Lung (tissue), 12 donors: Measurements from ENCODE around the gene DDX39B. TPM values are rescaled to one million over a fixed set of nuclear protein-coding genes. Genes with fewer than 3 reads are reported as not detected.
"Not testable (repeated sequence)": the region's sequence is repeated elsewhere in the genome, so short reads cannot be mapped to it uniquely, and the experiment has no call there.

Experiments used
- ATAC-seq: fragments of 200-7000 bp; cut with Tn5 transposase; one replicate; pipeline ENCODE4 v1.9.1; 2020; ENCODE audit warnings: moderate number of reproducible peaks; ENCODE audit not compliant: insufficient read depth, low FRiP score
- DNase-seq, 3 donors: peaks; one replicate each; pipeline ENCODE4 v3.0.0-alpha.2; 2013 to 2017
- H3K27ac ChIP-seq, 2 donors: one replicate each; pipeline ENCODE4 v1.5.1; 2013; ENCODE audit warnings: mild to moderate bottlenecking in 2 of 2, moderate library complexity in 2 of 2, control low read depth in 1 of 2, inconsistent platforms in 1 of 2, low read depth in 1 of 2, low read length in 1 of 2
- H3K27me3 ChIP-seq, 3 donors: one replicate each; pipeline ENCODE4 v1.5.1; 2013; ENCODE audit warnings: low read length in 2 of 3; ENCODE audit not compliant: control insufficient read depth in 3 of 3, insufficient read depth in 3 of 3
- H3K36me3 ChIP-seq, 4 donors: one replicate each; pipeline ENCODE4 v1.5.1; 2013; ENCODE audit warnings: low read length in 4 of 4, mild to moderate bottlenecking in 1 of 4, moderate library complexity in 1 of 4; ENCODE audit not compliant: control insufficient read depth in 4 of 4, insufficient read depth in 4 of 4
- H3K4me1 ChIP-seq, 5 donors: one replicate each; pipeline ENCODE4 v1.5.1; 2013; ENCODE audit warnings: low read length in 5 of 5, mild to moderate bottlenecking in 2 of 5, moderate library complexity in 1 of 5; ENCODE audit not compliant: control insufficient read depth in 5 of 5, insufficient read depth in 5 of 5
- H3K4me3 ChIP-seq: one replicate; pipeline ENCODE4 v1.5.1; 2013; ENCODE audit warnings: mild to moderate bottlenecking, control low read depth, moderate library complexity
- H3K9ac ChIP-seq, 2 donors: one replicate each; pipeline ENCODE4 v1.5.1; 2013; ENCODE audit warnings: low read length in 2 of 2, control low read depth in 1 of 2; ENCODE audit not compliant: insufficient read depth in 1 of 2
- H3K9me3 ChIP-seq, 4 donors: one replicate each; pipeline ENCODE4 v1.5.1; 2013; ENCODE audit warnings: low read length in 3 of 4, mild to moderate bottlenecking in 1 of 4, moderate library complexity in 1 of 4; ENCODE audit not compliant: control insufficient read depth in 4 of 4, insufficient read depth in 3 of 4
- WGBS, 2 donors: extraction: QIAGEN DNeasy Blood & Tissue Kit; methylation state at CpG; one replicate each; pipeline ENCODE4 v1.1.7; 2013; 5-methylcytosine and 5-hydroxymethylcytosine counted together
- polyA plus RNA-seq, 2 donors: library from polyadenylated mRNA; stranded (reverse); fragments of 200-250 nt; gene quantifications; one replicate each; pipeline ENCODE4 v1.2.1, GENCODE V29; 2013
- total RNA-seq, 2 donors: library from RNA; depleted of rRNA in 1 of 2; stranded (reverse); fragments of >200 nt in 1 of 2; gene quantifications; one replicate each; pipeline ENCODE4 v1.2.1, GENCODE V29; 2014 to 2021
- TF ChIP-seq, protein P1 (sequence below): IDR thresholded peaks from 2 replicates; pipeline ENCODE4 v1.5.1; 2012; ENCODE audit warnings: mild to moderate bottlenecking; ENCODE audit errors: control extremely low read depth, extremely low read depth
- donor health status: control.
- donor health status: control.
- donor health status: Bipolar disorder and iron deficiency.
- donor health status: healthy.
- donor health status: DM: yes; HTN: yes; CAD: no.

DDX39B gene
- total and polyA plus RNA-seq, 4 donors: 316 to 418 (median 336) TPM

GRCh38 chr6:31502586-31502985 is 39.2 kb downstream of the DDX39B start:
- Histone ChIP-seq H3K9me3 (no peaks in the 10 kb centered on the region), H3K4me1 (peaks cover 0 to 7% (median 2%) of the 10 kb centered on the region in 5 donors), H3K27me3 (peaks cover 0 to 60% (median 14%) of the 10 kb centered on the region in 3 donors), H3K36me3 (peaks cover 0 to 14% (median 0%) of the 10 kb centered on the region in 4 donors), H3K4me3 (no peak overlapping the region), H3K27ac (no peak overlapping the region), H3K9ac (no peak overlapping the region)
- ATAC-seq (no peak), DNase-seq (no peak)
- TF ChIP-seq, protein P1, sequence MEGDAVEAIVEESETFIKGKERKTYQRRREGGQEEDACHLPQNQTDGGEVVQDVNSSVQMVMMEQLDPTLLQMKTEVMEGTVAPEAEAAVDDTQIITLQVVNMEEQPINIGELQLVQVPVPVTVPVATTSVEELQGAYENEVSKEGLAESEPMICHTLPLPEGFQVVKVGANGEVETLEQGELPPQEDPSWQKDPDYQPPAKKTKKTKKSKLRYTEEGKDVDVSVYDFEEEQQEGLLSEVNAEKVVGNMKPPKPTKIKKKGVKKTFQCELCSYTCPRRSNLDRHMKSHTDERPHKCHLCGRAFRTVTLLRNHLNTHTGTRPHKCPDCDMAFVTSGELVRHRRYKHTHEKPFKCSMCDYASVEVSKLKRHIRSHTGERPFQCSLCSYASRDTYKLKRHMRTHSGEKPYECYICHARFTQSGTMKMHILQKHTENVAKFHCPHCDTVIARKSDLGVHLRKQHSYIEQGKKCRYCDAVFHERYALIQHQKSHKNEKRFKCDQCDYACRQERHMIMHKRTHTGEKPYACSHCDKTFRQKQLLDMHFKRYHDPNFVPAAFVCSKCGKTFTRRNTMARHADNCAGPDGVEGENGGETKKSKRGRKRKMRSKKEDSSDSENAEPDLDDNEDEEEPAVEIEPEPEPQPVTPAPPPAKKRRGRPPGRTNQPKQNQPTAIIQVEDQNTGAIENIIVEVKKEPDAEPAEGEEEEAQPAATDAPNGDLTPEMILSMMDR: no peak

DNA sequence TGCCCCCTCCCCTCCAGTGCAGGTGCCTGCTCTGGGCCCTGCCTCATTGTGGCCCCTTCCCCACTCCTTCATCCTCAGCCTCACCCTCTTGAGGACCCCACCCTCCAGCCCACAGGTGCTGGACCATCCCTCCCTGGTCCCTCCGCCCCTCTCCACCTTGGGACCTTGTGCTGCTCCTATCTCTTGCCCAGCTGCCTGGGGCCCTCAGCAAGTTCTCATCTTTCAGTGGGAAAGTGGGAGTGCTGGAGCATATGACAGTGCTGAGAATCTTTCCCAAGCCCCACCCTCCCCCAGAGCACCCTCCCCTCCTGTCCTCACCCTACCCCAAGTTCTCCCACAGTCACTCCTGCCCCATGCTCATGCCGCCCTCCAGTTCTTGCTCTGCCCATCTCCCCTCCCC is 42.2 kb downstream of the DDX39B start:
- not testable (repeated sequence) for H3K36me3 ChIP-seq, H3K9me3 ChIP-seq, H3K27ac ChIP-seq, H3K9ac ChIP-seq, H3K4me1 ChIP-seq, H3K4me3 ChIP-seq, ATAC-seq, DNase-seq
- 100% methylated on average over 1 of the region's 2 CpGs for WGBS, 2 donors
- peaks cover 0 to 78% (median 23%) of the 10 kb centered on the region in 3 donors for H3K27me3 ChIP-seq

- Histone ChIP-seq H3K4me3 (no peak overlapping the region), H3K4me1 (peaks cover 0 to 10% (median 7%) of the 10 kb centered on the region in 5 donors), H3K9ac (no peak overlapping the region), H3K36me3 (no peaks in the 10 kb centered on the region), H3K9me3 (no peaks in the 10 kb centered on the region), H3K27me3 (peaks cover 0 to 78% (median 23%) of the 10 kb centered on the region in 3 donors), H3K27ac (no peak overlapping the region)
- TF ChIP-seq, protein P1: no peak
- ATAC-seq: no peak
- 23 to 24% methylated on average over 21 of the region's 21 CpGs for WGBS, 2 donors
- DNase-seq: no peak
These were observed 43.1 kb downstream of the DDX39B start for GRCh38 chr6:31498748-31499147.

GRCh38 chr6:31497531-31498476 is 44.0 kb downstream of the DDX39B start, which contains the start of gene MICB:
Gene MICB (plus strand): TSS chr6:31498145. CDS start chr6:31498194, 49 bp downstream.
- TF ChIP-seq, protein P1: no peak
- Histone ChIP-seq H3K4me1 (peaks cover 0 to 11% (median 7%) of the 10 kb centered on the region in 5 donors), H3K4me3 (peak within 1 kb of the TSS; percentile 67), H3K9me3 (no peaks in the 10 kb centered on the region), H3K36me3 (no peaks in the 10 kb centered on the region), H3K27me3 (peaks cover 0 to 68% (median 28%) of the 10 kb centered on the region in 3 donors), H3K27ac (peak within 1 kb of the TSS in 1 of 2 donors; percentile 63), H3K9ac (no peak within 1 kb of the TSS)
- ATAC-seq (peak; percentile 59), DNase-seq (peak; percentile 32 to 69 (median 45))
- WGBS, 2 donors: 1% methylated on average over 58 to 64 of the region's 64 CpGs

- ATAC-seq: not testable (repeated sequence)
These were observed 45.0 kb downstream of the DDX39B start for GRCh38 chr6:31496826-31497225.

More at GRCh38 chr6:31496826-31497225, 45.0 kb downstream of the DDX39B start:
- H3K9me3 ChIP-seq, H3K36me3 ChIP-seq, H3K4me3 ChIP-seq, H3K9ac ChIP-seq, H3K27ac ChIP-seq, DNase-seq: not testable (repeated sequence)
- peaks cover 0 to 66% (median 28%) of the 10 kb centered on the region in 3 donors for H3K27me3 ChIP-seq
- WGBS, 2 donors: 34 to 60% methylated on average over 4 of the region's 4 CpGs
- peaks cover 0 to 11% (median 7%) of the 10 kb centered on the region in 5 donors for H3K4me1 ChIP-seq
